ENCODE measurements around the gene SART1. TPM values are rescaled to one million over a fixed set of nuclear protein-coding genes. Genes with fewer than 3 reads are reported as not detected.

SART1 gene
- total RNA-seq, 2 donors from 2014 or later = 20.7 to 42.5 TPM

DNA sequence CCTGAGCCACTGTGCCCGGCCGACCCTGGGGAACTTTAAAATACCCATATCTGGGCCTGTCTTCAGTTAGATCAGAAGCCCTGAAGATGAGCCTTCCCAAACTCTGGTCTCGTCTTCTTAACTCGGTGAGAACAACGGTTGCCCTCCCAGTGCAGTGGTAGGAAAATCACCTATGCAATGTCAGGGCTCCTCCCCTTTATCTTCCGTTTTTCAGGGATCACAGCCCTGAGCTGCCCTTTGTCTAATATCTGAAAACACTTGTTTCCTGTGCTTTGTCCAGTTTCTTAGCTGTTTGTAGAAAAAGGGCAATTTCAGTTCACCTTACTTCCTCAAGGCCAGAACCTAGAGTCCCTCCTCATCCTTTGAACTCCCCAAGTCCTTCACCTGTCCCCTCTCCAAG, 32.9 kb upstream of the SART1 start:
- Histone ChIP-seq H3K4me3 (no peak overlapping the region), H3K27ac (no peak overlapping the region), H3K9me3 (no peaks in the 10 kb centered on the region), H3K36me3 (no peaks in the 10 kb centered on the region), H3K4me1 (no peaks in the 10 kb centered on the region), H3K27me3 (no peaks in the 10 kb centered on the region)
- TF ChIP-seq, protein P1, sequence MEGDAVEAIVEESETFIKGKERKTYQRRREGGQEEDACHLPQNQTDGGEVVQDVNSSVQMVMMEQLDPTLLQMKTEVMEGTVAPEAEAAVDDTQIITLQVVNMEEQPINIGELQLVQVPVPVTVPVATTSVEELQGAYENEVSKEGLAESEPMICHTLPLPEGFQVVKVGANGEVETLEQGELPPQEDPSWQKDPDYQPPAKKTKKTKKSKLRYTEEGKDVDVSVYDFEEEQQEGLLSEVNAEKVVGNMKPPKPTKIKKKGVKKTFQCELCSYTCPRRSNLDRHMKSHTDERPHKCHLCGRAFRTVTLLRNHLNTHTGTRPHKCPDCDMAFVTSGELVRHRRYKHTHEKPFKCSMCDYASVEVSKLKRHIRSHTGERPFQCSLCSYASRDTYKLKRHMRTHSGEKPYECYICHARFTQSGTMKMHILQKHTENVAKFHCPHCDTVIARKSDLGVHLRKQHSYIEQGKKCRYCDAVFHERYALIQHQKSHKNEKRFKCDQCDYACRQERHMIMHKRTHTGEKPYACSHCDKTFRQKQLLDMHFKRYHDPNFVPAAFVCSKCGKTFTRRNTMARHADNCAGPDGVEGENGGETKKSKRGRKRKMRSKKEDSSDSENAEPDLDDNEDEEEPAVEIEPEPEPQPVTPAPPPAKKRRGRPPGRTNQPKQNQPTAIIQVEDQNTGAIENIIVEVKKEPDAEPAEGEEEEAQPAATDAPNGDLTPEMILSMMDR (IDR thresholded peaks at IDR 0.05) = no peak
- DNase-seq (ENCODE audit: low spot score) = no peak

DNA sequence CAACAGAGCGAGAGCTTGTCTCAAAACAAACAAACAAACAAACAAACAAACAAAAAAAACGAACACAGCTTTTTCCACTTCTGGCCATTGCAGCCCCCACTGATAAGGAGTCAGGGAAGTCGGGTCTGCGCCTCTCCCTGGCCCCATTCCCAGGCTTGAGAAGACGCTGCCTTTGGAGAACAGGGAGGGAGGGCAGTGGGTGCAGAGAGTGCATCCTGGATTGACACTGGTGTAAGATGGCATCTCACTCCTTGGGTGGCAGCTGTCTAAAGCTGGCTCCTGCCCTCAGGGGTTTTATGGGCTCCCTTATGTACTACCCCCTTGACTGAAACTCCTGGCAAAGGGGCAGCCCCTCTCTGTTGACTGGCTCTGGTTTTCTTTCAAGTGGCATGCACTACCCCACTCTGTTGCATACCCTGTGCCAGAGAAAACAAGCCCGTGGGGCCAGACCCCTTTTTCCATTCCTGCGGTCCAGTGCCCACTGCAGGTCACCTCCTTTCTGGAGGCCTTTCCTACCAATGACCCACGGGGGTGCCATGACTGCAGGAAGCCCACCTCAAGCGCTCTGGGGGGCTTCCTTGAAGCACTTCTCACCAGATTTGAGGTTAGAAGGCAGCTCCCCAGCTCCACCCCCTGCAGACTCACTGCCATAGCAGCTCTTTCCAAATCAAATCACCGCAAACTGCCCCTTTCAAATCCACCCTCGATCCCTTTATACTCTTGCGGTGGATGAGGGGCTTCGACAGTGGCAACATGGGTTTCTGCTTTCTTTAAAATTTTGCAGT, 29.6 kb upstream of the SART1 start:
- TF ChIP-seq, protein P1 (IDR thresholded peaks at IDR 0.05) = no peak
- Histone ChIP-seq H3K9me3 (no peaks in the 10 kb centered on the region), H3K4me1 (no peaks in the 10 kb centered on the region), H3K36me3 (no peaks in the 10 kb centered on the region), H3K4me3 (no peak overlapping the region), H3K27ac (no peak overlapping the region), H3K27me3 (no peaks in the 10 kb centered on the region)
- no peak for DNase-seq (ENCODE audit: low spot score)

DNA sequence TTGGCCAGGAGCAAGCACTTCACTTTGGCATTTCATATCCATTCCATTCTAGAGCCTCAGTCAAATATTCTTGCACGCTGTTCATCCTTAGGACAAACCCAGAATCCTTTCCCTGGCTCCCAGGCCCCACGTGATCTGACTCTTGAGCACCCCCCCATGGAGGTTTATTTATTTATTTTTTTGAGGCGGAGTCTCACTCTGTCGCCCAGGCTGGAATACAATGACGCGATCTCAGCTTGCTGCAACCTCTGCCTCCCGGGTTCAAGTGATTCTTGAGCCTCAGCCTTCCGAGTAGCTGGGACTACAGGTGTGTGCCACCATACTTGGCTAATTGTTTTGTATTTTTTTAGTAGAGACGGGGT, 29.0 kb upstream of the SART1 start:
- H3K27me3 ChIP-seq = no peaks in the 10 kb centered on the region
- H3K4me3 ChIP-seq = no peak overlapping the region
- H3K27ac ChIP-seq = no peak overlapping the region
- no peaks in the 10 kb centered on the region for H3K4me1 ChIP-seq
- no peak for DNase-seq (ENCODE audit: low spot score)
- H3K36me3 ChIP-seq = no peaks in the 10 kb centered on the region
- H3K9me3 ChIP-seq = no peaks in the 10 kb centered on the region
- TF ChIP-seq, protein P1 (IDR thresholded peaks at IDR 0.05) = no peak

DNA sequence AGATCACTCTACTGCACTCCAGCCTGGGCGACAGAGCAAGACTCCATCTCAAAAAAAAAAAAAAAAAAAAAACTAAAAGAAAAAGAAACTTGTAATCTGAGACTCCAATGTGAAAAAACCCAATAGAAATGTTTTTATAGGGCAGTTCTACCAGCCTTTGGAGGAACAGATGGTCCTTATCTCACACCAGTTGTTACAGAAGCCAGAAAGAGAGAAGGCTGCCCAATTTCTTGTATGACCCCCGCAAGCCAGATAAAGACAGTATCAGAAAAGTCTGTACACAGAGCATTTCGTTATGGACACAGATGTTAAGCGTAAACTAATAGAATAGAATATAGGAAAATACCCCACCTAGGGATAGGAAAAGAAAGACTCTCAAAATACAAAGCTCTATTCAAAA, 27.5 kb upstream of the SART1 start:
- no peak overlapping the region for H3K4me3 ChIP-seq
- H3K27me3 ChIP-seq = no peaks in the 10 kb centered on the region
- TF ChIP-seq, protein P1 (IDR thresholded peaks at IDR 0.05) = no peak
- no peak overlapping the region for H3K27ac ChIP-seq
- no peaks in the 10 kb centered on the region for H3K36me3 ChIP-seq
- H3K4me1 ChIP-seq = no peaks in the 10 kb centered on the region
- no peak for DNase-seq (ENCODE audit: low spot score)
- H3K9me3 ChIP-seq = no peaks in the 10 kb centered on the region

DNA sequence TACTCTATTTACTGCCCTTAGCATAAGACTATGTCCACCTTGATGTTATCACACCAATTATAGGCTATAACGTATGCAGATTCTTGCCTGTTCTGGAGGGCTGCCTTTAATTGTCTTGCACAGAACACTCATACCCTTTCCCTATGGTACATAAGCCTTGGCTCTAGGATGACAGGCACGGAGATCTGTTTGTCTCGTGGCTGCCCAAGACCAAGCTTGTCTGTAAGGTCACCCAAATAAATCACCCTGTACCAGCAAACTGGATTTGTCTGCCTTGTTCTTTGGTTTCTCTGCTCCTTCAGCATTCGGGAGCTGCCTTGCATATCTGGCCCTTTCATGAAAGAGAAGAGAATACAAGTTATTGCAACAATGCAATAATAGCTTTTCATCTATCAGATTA, 23.8 kb upstream of the SART1 start:
- DNase-seq (ENCODE audit: low spot score) = no peak

More for the DNA sequence above, 23.8 kb upstream of the SART1 start:
- Histone ChIP-seq H3K4me1 (no peaks in the 10 kb centered on the region), H3K36me3 (no peaks in the 10 kb centered on the region), H3K27ac (no peak overlapping the region), H3K27me3 (no peaks in the 10 kb centered on the region), H3K4me3 (no peak overlapping the region), H3K9me3 (no peaks in the 10 kb centered on the region)
- TF ChIP-seq, protein P1 (IDR thresholded peaks at IDR 0.05) = no peak
